Astrocyte (in vitro differentiated cells and primary cell): Measurements from ENCODE around the gene ZNF670. TPM values are rescaled to one million over a fixed set of nuclear protein-coding genes. Genes with fewer than 3 reads are reported as not detected.

Source experiments
- DNase-seq: peaks from one replicate; pipeline ENCODE4 v3.0.0-alpha.2; 2010; ENCODE audit warnings: low read depth
- FAIRE-seq: peaks from 2 replicates; lab custom pipeline; 2011; peaks lifted over from hg19 to GRCh38; lab: Jason Lieb, UNC
- H2AFZ ChIP-seq: 2 replicates; pipeline ENCODE4 v1.6.0; 2012; ENCODE audit warnings: low read depth, low read length, inconsistent platforms
- H3K27ac ChIP-seq: 2 replicates; pipeline ENCODE4 v1.5.1; 2011; ENCODE audit warnings: low read depth, low read length, inconsistent platforms
- H3K27me3 ChIP-seq: 2 replicates; pipeline ENCODE4 v1.6.0; 2011; ENCODE audit warnings: low read length, inconsistent platforms; ENCODE audit not compliant: insufficient read depth
- H3K36me3 ChIP-seq: 2 replicates; pipeline ENCODE4 v1.5.1; 2011; ENCODE audit warnings: low read length, inconsistent platforms; ENCODE audit not compliant: insufficient read depth
- H3K4me1 ChIP-seq: 2 replicates; pipeline ENCODE4 v1.5.1; 2011; ENCODE audit warnings: low read length, inconsistent platforms; ENCODE audit not compliant: insufficient read depth
- H3K4me2 ChIP-seq: 2 replicates; pipeline ENCODE4 v1.6.0; 2012; ENCODE audit warnings: low read length, inconsistent platforms
- H3K4me3 ChIP-seq: 2 replicates; pipeline ENCODE4 v1.5.1; 2011; ENCODE audit warnings: low read depth, mild to moderate bottlenecking, low read length, inconsistent platforms; ENCODE audit not compliant: insufficient read depth
- H3K79me2 ChIP-seq: 2 replicates; pipeline ENCODE4 v1.6.0; 2012; ENCODE audit warnings: mild to moderate bottlenecking, low read length, inconsistent platforms; ENCODE audit not compliant: insufficient read depth
- H3K9ac ChIP-seq: 2 replicates; pipeline ENCODE4 v1.6.0; 2012; ENCODE audit warnings: mild to moderate bottlenecking, low read length, inconsistent platforms
- H3K9me3 ChIP-seq: 2 replicates; pipeline ENCODE4 v1.5.1; 2012; ENCODE audit warnings: low read depth, mild to moderate bottlenecking, low read length, inconsistent platforms; ENCODE audit not compliant: insufficient read depth
- H4K20me1 ChIP-seq: 2 replicates; pipeline ENCODE4 v1.6.0; 2012; ENCODE audit warnings: low read length, inconsistent platforms; ENCODE audit not compliant: insufficient read depth
- H3K27ac Mint-ChIP-seq: one replicate; pipeline ENCODE4 v1.8.0; 2021; ENCODE audit warnings: mild to moderate bottlenecking, mixed read lengths; ENCODE audit not compliant: unreplicated experiment
- H3K27me3 Mint-ChIP-seq: one replicate; pipeline ENCODE4 v1.8.0; 2021; ENCODE audit warnings: low read depth, mixed read lengths; ENCODE audit not compliant: unreplicated experiment
- H3K36me3 Mint-ChIP-seq: one replicate; pipeline ENCODE4 v1.8.0; 2021; ENCODE audit warnings: low read depth, mixed read lengths; ENCODE audit not compliant: unreplicated experiment
- H3K4me1 Mint-ChIP-seq: one replicate; pipeline ENCODE4 v1.8.0; 2021; ENCODE audit warnings: low read depth, mixed read lengths; ENCODE audit not compliant: unreplicated experiment
- H3K4me3 Mint-ChIP-seq: one replicate; pipeline ENCODE4 v1.8.0; 2021; ENCODE audit warnings: mild to moderate bottlenecking, moderate library complexity, mixed read lengths; ENCODE audit not compliant: unreplicated experiment
- H3K9me3 Mint-ChIP-seq: one replicate; pipeline ENCODE4 v1.8.0; 2021; ENCODE audit warnings: mild to moderate bottlenecking, mixed read lengths; ENCODE audit not compliant: unreplicated experiment
- CTCF ChIP-seq: IDR thresholded peaks from 2 replicates; pipeline ENCODE4 v1.5.1; 2011; ENCODE audit warnings: low read depth, mild to moderate bottlenecking, inconsistent platforms, low read length, moderate library complexity; ENCODE audit not compliant: insufficient read depth
- EZH2 ChIP-seq: IDR thresholded peaks from 2 replicates; pipeline ENCODE4 v1.6.1; 2012; ENCODE audit warnings: mild to moderate bottlenecking, low read length, inconsistent platforms; ENCODE audit not compliant: insufficient read depth
- total RNA-seq: library from RNA; stranded (reverse); gene quantifications from 2 replicates; pipeline ENCODE4 v1.2.1, GENCODE V29; 2021

The ZNF670 gene
- total RNA-seq, 1 donor from 2014 or later, result 4.0 TPM

- Histone ChIP-seq H3K79me2 (peaks cover 55% of the 10 kb centered on the region), H3K4me1 (no peaks in the 10 kb centered on the region), H2AFZ (no peak overlapping the region), H3K36me3 (no peaks in the 10 kb centered on the region), H3K4me3 (no peak overlapping the region), H3K9me3 (peaks cover 4% of the 10 kb centered on the region), H3K9ac (no peak overlapping the region), H3K27me3 (no peaks in the 10 kb centered on the region), H3K4me2 (peak overlapping the region; percentile 28), H4K20me1 (no peaks in the 10 kb centered on the region), H3K27ac (no peak overlapping the region)
- Mint-ChIP-seq H3K4me3 (no peak overlapping the region), H3K9me3 (peaks cover 33% of the 10 kb centered on the region), H3K4me1 (no peaks in the 10 kb centered on the region), H3K27me3 (no peaks in the 10 kb centered on the region), H3K27ac (no peak overlapping the region), H3K36me3 (peaks cover 18% of the 10 kb centered on the region)
- no peak for TF ChIP-seq EZH2
- TF ChIP-seq CTCF, result no peak
- no peak for FAIRE-seq
- peak; percentile 57 for DNase-seq
These were observed 23.6 kb downstream of the ZNF670 start for GRCh38 chr1:247054992-247055415.

- Histone ChIP-seq H3K79me2 (peaks cover 25% of the 10 kb centered on the region), H3K9ac (no peak overlapping the region), H3K9me3 (peaks cover 28% of the 10 kb centered on the region), H4K20me1 (no peaks in the 10 kb centered on the region), H2AFZ (no peak overlapping the region), H3K4me1 (no peaks in the 10 kb centered on the region), H3K4me2 (no peak overlapping the region), H3K36me3 (no peaks in the 10 kb centered on the region), H3K4me3 (no peak overlapping the region), H3K27ac (no peak overlapping the region), H3K27me3 (no peaks in the 10 kb centered on the region)
- Mint-ChIP-seq H3K27ac (no peak overlapping the region), H3K27me3 (no peaks in the 10 kb centered on the region), H3K9me3 (peaks cover 61% of the 10 kb centered on the region), H3K4me1 (no peaks in the 10 kb centered on the region), H3K4me3 (no peak overlapping the region), H3K36me3 (peaks cover 43% of the 10 kb centered on the region)
- FAIRE-seq (no peak), DNase-seq (no peak)
- no peak for TF ChIP-seq CTCF
These were observed 30.9 kb downstream of the ZNF670 start for GRCh38 chr1:247047702-247048101.

- Histone ChIP-seq H3K27me3 (no peaks in the 10 kb centered on the region), H3K79me2 (peaks cover 26% of the 10 kb centered on the region), H3K27ac (no peak overlapping the region), H3K9ac (no peak overlapping the region), H3K4me1 (no peaks in the 10 kb centered on the region), H3K36me3 (no peaks in the 10 kb centered on the region), H3K4me3 (no peak overlapping the region), H2AFZ (no peak overlapping the region), H4K20me1 (no peaks in the 10 kb centered on the region), H3K4me2 (no peak overlapping the region), H3K9me3 (peaks cover 25% of the 10 kb centered on the region)
- DNase-seq (no peak), FAIRE-seq (no peak)
- H3K36me3 Mint-ChIP-seq, result peaks cover 41% of the 10 kb centered on the region
- H3K4me1 Mint-ChIP-seq, result no peaks in the 10 kb centered on the region
- H3K4me3 Mint-ChIP-seq, result no peak overlapping the region
- peaks cover 59% of the 10 kb centered on the region for H3K9me3 Mint-ChIP-seq
- no peak overlapping the region for H3K27ac Mint-ChIP-seq
- H3K27me3 Mint-ChIP-seq, result no peaks in the 10 kb centered on the region
- TF ChIP-seq EZH2 (no peak), CTCF (no peak)
These were observed 31.4 kb downstream of the ZNF670 start for GRCh38 chr1:247047260-247047659.
